ENCODE measurements around the gene INKA2.

INKA2 gene

DNA sequence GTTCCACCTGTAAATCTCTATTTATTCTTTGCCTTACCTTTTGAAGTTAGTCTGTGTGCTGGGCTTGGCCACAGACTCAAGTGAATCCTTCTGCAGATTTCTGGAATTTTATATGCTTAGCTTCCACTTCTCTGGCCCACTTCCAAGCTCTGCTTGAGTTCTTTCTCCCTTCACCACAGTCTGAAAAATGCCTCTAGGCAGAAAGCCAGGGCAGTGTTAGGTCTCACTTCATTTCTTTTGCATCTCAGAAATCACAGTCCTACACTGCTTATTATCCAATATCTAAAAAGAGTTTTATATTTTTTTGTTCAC lies 48.9 kb downstream of the INKA2 start:
- DNase-seq (ENCODE audit: extremely low read depth, low read depth) = peak; percentile 72
- TF ChIP-seq, protein P1, sequence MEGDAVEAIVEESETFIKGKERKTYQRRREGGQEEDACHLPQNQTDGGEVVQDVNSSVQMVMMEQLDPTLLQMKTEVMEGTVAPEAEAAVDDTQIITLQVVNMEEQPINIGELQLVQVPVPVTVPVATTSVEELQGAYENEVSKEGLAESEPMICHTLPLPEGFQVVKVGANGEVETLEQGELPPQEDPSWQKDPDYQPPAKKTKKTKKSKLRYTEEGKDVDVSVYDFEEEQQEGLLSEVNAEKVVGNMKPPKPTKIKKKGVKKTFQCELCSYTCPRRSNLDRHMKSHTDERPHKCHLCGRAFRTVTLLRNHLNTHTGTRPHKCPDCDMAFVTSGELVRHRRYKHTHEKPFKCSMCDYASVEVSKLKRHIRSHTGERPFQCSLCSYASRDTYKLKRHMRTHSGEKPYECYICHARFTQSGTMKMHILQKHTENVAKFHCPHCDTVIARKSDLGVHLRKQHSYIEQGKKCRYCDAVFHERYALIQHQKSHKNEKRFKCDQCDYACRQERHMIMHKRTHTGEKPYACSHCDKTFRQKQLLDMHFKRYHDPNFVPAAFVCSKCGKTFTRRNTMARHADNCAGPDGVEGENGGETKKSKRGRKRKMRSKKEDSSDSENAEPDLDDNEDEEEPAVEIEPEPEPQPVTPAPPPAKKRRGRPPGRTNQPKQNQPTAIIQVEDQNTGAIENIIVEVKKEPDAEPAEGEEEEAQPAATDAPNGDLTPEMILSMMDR (IDR thresholded peaks at IDR 0.05; ENCODE audit: low read depth, low read length, missing control alignments) = no peak
- no peak overlapping the region for H3K4me3 ChIP-seq (replicated peaks; ENCODE audit: low read depth, low read length)
